ENCODE results near the gene ZNF564. TPM values are rescaled to one million over a fixed set of nuclear protein-coding genes. Genes with fewer than 3 reads are reported as not detected.

ZNF564 gene
- total and polyA plus RNA-seq, 8 donors = 7.4 to 12.6 (median 10.3) TPM

DNA sequence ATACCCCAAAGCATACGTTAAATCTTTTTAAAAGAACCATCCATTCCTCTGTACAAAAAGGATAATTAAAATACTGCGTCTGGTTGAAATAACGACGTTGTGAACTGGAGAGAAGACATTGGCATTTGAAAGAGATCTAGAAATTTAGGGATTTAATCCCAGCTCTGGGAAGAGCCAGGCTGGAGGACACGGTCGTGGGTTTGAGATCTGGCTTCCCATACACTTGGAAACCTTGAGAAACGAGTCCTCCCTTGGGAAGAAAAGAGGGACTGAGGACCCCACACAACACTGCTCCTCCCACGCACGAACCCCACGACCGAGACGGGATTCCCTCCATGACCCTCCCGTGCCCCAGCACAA lies 67.3 kb downstream of the ZNF564 start:
- no peaks in the 10 kb centered on the region for H3K36me3 ChIP-seq
- TF ChIP-seq, protein P1, sequence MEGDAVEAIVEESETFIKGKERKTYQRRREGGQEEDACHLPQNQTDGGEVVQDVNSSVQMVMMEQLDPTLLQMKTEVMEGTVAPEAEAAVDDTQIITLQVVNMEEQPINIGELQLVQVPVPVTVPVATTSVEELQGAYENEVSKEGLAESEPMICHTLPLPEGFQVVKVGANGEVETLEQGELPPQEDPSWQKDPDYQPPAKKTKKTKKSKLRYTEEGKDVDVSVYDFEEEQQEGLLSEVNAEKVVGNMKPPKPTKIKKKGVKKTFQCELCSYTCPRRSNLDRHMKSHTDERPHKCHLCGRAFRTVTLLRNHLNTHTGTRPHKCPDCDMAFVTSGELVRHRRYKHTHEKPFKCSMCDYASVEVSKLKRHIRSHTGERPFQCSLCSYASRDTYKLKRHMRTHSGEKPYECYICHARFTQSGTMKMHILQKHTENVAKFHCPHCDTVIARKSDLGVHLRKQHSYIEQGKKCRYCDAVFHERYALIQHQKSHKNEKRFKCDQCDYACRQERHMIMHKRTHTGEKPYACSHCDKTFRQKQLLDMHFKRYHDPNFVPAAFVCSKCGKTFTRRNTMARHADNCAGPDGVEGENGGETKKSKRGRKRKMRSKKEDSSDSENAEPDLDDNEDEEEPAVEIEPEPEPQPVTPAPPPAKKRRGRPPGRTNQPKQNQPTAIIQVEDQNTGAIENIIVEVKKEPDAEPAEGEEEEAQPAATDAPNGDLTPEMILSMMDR (IDR thresholded peaks at IDR 0.05) = no peak
- H3K4me1 ChIP-seq = peaks cover 6 to 26% of the 10 kb centered on the region in 2 donors
- H3K27me3 ChIP-seq = no peaks in the 10 kb centered on the region
- peak overlapping the region in 1 of 2 donors; percentile 52 for H3K27ac ChIP-seq
- no peaks in the 10 kb centered on the region for H3K9me3 ChIP-seq
- DNase-seq (no peak), ATAC-seq (no peak)
- intact Hi-C loops (cut with DNase I) = no loop called here
- peak overlapping the region; percentile 79 to 86 for H3K4me3 ChIP-seq

DNA sequence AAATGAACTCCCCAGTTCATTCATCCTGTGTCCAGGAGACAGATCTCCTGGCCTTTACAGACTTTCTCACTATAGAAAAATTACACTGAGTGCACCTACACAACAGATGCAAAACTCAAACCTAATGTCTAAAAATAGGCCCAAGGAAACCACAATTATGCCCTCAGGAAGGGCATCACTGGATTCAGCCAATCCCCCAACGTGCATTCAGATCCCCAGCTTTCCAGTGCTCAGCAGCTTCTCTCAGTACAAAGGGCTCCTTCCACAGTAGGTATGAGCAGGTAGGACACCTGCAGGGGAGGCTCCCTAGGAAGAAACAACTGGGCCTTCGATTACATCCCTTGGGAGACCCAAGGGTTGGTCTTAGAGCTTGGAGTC lies 68.8 kb downstream of the ZNF564 start:
- Histone ChIP-seq H3K27me3 (no peaks in the 10 kb centered on the region), H3K4me1 (peaks cover 6 to 26% of the 10 kb centered on the region in 2 donors), H3K4me3 (no peak overlapping the region), H3K36me3 (no peaks in the 10 kb centered on the region), H3K27ac (no peak overlapping the region), H3K9me3 (no peaks in the 10 kb centered on the region)
- DNase-seq (no peak), ATAC-seq (no peak)
- intact Hi-C loops (cut with DNase I) = no loop called here
- TF ChIP-seq, protein P1 (IDR thresholded peaks at IDR 0.05) = no peak

DNA sequence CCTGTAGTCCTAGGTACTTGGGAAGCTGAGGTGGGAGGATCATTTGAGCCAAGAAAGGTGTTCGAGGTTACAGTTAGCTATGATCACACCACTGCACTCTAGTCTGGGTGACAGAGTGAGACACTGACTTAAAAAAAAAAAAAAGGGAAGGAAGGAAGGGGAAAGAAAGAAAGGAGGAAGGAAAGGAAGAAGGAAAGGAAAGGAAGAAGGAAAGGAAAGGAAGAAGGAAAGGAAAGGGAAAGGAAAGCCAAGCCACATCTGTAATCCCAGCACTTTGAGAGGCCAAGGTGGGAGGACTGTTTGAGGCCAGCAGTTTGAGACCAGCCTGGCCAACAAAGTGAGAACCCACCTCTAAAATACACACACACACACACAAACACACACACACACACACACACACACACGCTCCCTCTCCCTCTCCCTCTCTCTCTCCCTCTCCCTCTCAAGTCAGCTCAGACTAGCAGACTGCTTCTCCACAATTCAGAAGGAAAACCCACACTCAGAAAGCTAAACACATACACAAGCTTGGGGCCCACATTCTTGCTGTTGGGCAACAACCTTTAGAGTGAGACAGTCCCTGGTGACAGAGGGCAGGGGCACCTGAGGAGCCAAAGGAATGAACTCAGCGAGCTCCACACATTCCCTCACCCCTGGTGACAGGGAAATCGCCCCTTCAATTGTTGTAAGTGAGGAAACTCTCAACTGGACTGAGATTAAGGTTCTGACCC lies 69.3 kb downstream of the ZNF564 start:
- no peaks in the 10 kb centered on the region for H3K36me3 ChIP-seq
- H3K27ac ChIP-seq = no peak overlapping the region
- TF ChIP-seq, protein P1 (IDR thresholded peaks at IDR 0.05) = no peak
- ATAC-seq (no peak), DNase-seq (no peak)
- no peaks in the 10 kb centered on the region for H3K9me3 ChIP-seq
- H3K4me3 ChIP-seq = no peak overlapping the region
- intact Hi-C loops (cut with DNase I) = no loop called here
- H3K4me1 ChIP-seq = peaks cover 6 to 26% of the 10 kb centered on the region in 2 donors
- H3K27me3 ChIP-seq = no peaks in the 10 kb centered on the region

DNA sequence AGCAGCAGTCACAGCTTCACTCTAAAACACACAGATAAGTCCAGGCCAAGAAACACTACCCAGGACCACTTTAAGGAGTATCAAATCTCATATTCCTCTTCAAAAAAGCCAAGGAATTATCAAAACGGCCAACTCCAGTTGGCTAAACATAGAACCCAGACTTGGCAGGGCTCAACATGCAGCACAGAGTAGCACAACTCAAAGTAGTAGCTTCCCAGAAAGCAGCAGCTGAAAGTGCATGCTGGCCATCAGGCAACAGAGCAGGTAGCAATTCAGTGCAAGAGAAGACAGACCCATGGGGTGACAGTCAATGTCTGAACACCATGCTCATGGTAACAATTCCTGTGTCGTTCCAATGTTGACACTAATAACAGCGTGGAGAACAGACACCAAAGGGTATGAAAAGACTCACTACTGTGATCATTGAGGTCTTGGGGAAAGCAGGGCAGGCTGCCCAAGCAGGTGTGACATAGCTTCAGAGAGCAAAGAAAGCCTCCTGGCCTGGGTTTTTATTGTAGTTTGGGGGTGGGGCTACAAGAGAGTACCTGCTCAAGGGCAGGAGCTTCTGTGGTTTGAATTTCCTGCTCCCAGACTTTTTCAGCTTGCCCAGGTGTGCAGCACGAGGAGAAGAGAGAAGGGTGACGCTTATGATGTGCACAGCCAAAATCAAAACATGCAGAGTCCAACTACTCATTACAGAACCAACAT lies 72.9 kb downstream of the ZNF564 start:
- H3K9me3 ChIP-seq = peaks cover 0 to 15% of the 10 kb centered on the region in 2 donors
- no peaks in the 10 kb centered on the region for H3K27me3 ChIP-seq
- no peaks in the 10 kb centered on the region for H3K36me3 ChIP-seq
- TF ChIP-seq, protein P1 (IDR thresholded peaks at IDR 0.05) = no peak
- H3K27ac ChIP-seq = no peak overlapping the region
- DNase-seq (no peak), ATAC-seq (no peak)
- H3K4me1 ChIP-seq = peaks cover under 1 to 11% of the 10 kb centered on the region in 2 donors
- intact Hi-C loops (cut with DNase I) = no loop called here
- no peak overlapping the region for H3K4me3 ChIP-seq

Other genes with a start within 250 kb of the ZNF564 start
- gene ZNF563, start 217.8 kb downstream of the ZNF564 start, total RNA-seq = 1 to 10 TPM; 4.0 to 4.1 TPM
- 1 to 10 TPM; 3.9 to 5.9 (median 4.5) TPM for gene ZNF563, start 217.8 kb downstream of the ZNF564 start, polyA plus RNA-seq (ENCODE audit: insufficient read length in 6 of 6)
- gene ZNF442, start 185.8 kb downstream of the ZNF564 start, total RNA-seq = 1 to 10 TPM; 3.2 to 3.5 TPM
- gene ZNF442, start 185.8 kb downstream of the ZNF564 start, polyA plus RNA-seq (ENCODE audit: insufficient read length in 6 of 6) = 1 to 10 TPM; 5.2 to 7.1 (median 5.5) TPM
- 1 to 10 TPM; 4.2 to 7.1 TPM for gene ZNF799, start 150.2 kb downstream of the ZNF564 start, total RNA-seq
- gene ZNF799, start 150.2 kb downstream of the ZNF564 start, polyA plus RNA-seq (ENCODE audit: insufficient read length in 6 of 6) = 10 to 100 TPM in 4 of 6 donors, 1 to 10 TPM in 2; 9.2 to 14.8 (median 11.1) TPM
- gene ZNF443, start 110.5 kb downstream of the ZNF564 start, total RNA-seq = 1 to 10 TPM; 4.3 to 4.7 TPM
- gene ZNF443, start 110.5 kb downstream of the ZNF564 start, polyA plus RNA-seq (ENCODE audit: insufficient read length in 6 of 6) = 10 to 100 TPM; 14.6 to 25.4 (median 19.7) TPM
- gene ZNF709, start 66.7 kb downstream of the ZNF564 start, total RNA-seq = 1 to 10 TPM; 1.8 to 2.0 TPM
- 10 to 100 TPM in 1 of 6 donors, 1 to 10 TPM in 5; 6.9 to 10.4 (median 8.7) TPM for gene ZNF709, start 66.7 kb downstream of the ZNF564 start, polyA plus RNA-seq (ENCODE audit: insufficient read length in 6 of 6)
- 10 to 100 TPM in 1 of 2 donors, 1 to 10 TPM in 1; 9.2 to 11.7 TPM for gene ZNF490, start 59.3 kb upstream of the ZNF564 start, total RNA-seq
- gene ZNF490, start 59.3 kb upstream of the ZNF564 start, polyA plus RNA-seq (ENCODE audit: insufficient read length in 6 of 6) = 1 to 10 TPM; 5.1 to 6.0 (median 5.4) TPM
- 10 to 100 TPM; 18.0 to 23.3 TPM for gene ZNF791, start 59.4 kb upstream of the ZNF564 start, total RNA-seq
- gene ZNF791, start 59.4 kb upstream of the ZNF564 start, polyA plus RNA-seq (ENCODE audit: insufficient read length in 6 of 6) = 10 to 100 TPM; 20.6 to 23.8 (median 21.9) TPM
- 100 to 1,000 TPM; 164 to 176 TPM for gene MAN2B1, start 115.3 kb upstream of the ZNF564 start, total RNA-seq
- gene MAN2B1, start 115.3 kb upstream of the ZNF564 start, polyA plus RNA-seq (ENCODE audit: insufficient read length in 6 of 6) = 10 to 100 TPM; 31.7 to 42.8 (median 38.1) TPM
- gene WDR83, start 115.3 kb upstream of the ZNF564 start, total RNA-seq = 10 to 100 TPM in 1 of 2 donors, 1 to 10 TPM in 1; 9.0 to 10.8 TPM
- 10 to 100 TPM; 21.7 to 27.1 (median 23.2) TPM for gene WDR83, start 115.3 kb upstream of the ZNF564 start, polyA plus RNA-seq (ENCODE audit: insufficient read length in 6 of 6)
- gene DHPS, start 130.4 kb upstream of the ZNF564 start, total RNA-seq = 10 to 100 TPM; 63.8 to 70.1 TPM
- gene DHPS, start 130.4 kb upstream of the ZNF564 start, polyA plus RNA-seq (ENCODE audit: insufficient read length in 6 of 6) = 10 to 100 TPM; 81.4 to 96.9 (median 84.1) TPM
- not detected for gene GNG14, start 136.5 kb upstream of the ZNF564 start, total RNA-seq
- under 1 TPM in 2 of 6 donors, not detected in 4; 0.55 to 0.73 TPM for gene GNG14, start 136.5 kb upstream of the ZNF564 start, polyA plus RNA-seq (ENCODE audit: insufficient read length in 6 of 6)
- 1 to 10 TPM; 6.0 to 6.9 TPM for gene FBXW9, start 145.1 kb upstream of the ZNF564 start, total RNA-seq
- gene FBXW9, start 145.1 kb upstream of the ZNF564 start, polyA plus RNA-seq (ENCODE audit: insufficient read length in 6 of 6) = 10 to 100 TPM in 5 of 6 donors, 1 to 10 TPM in 1; 9.0 to 13.1 (median 10.9) TPM
- 10 to 100 TPM; 54.8 to 64.3 TPM for gene TNPO2, start 172.4 kb upstream of the ZNF564 start, total RNA-seq
- gene TNPO2, start 172.4 kb upstream of the ZNF564 start, polyA plus RNA-seq (ENCODE audit: insufficient read length in 6 of 6) = 10 to 100 TPM; 76.5 to 92.6 (median 80.3) TPM
- 100 to 1,000 TPM; 115 to 128 TPM for gene TRIR, start 183.2 kb upstream of the ZNF564 start, total RNA-seq
- gene TRIR, start 183.2 kb upstream of the ZNF564 start, polyA plus RNA-seq (ENCODE audit: insufficient read length in 6 of 6) = 100 to 1,000 TPM; 130 to 183 (median 151) TPM
- 10 to 100 TPM; 70.4 to 71.2 TPM for gene GET3, start 186.0 kb upstream of the ZNF564 start, total RNA-seq
- gene GET3, start 186.0 kb upstream of the ZNF564 start, polyA plus RNA-seq (ENCODE audit: insufficient read length in 6 of 6) = 10 to 100 TPM; 51.4 to 66.2 (median 56.2) TPM
- gene BEST2, start 200.3 kb upstream of the ZNF564 start, total RNA-seq = not detected
- gene BEST2, start 200.3 kb upstream of the ZNF564 start, polyA plus RNA-seq (ENCODE audit: insufficient read length in 6 of 6) = under 1 TPM in 4 of 6 donors, not detected in 2; 0.08 to 0.17 (median 0.12) TPM
- gene HOOK2, start 224.1 kb upstream of the ZNF564 start, total RNA-seq = 10 to 100 TPM; 57.7 to 57.9 TPM
- gene HOOK2, start 224.1 kb upstream of the ZNF564 start, polyA plus RNA-seq (ENCODE audit: insufficient read length in 6 of 6) = 10 to 100 TPM; 59.8 to 91.2 (median 78.8) TPM
- 100 to 1,000 TPM; 131 to 135 TPM for gene JUNB, start 240.0 kb upstream of the ZNF564 start, total RNA-seq
- gene JUNB, start 240.0 kb upstream of the ZNF564 start, polyA plus RNA-seq (ENCODE audit: insufficient read length in 6 of 6) = 100 to 1,000 TPM in 1 of 6 donors, 10 to 100 TPM in 5; 11.7 to 278 (median 53.7) TPM